HEK293 (cell line): Measurements from ENCODE around the gene KRT6A.

Experiments
- CTCF ChIA-PET: fragments of 350-600 bp; formaldehyde crosslinking; extraction: SDS; loops from one replicate; lab custom pipeline; 2021; ENCODE audit warnings: antibody characterized with exemption; lab: Yijun Ruan, JAX
- POLR2A ChIA-PET: fragments of 300-600 bp; formaldehyde crosslinking; extraction: SDS; loops from one replicate; lab custom pipeline; 2020; ENCODE audit warnings: antibody characterized with exemption, inconsistent platforms; lab: Yijun Ruan, JAX
- H3K27ac ChIP-seq: fragments of 200-500 bp; sonication (Bioruptor generic); 2 replicates; pipeline ENCODE4 v1.5.1; 2014; ENCODE audit warnings: low read depth, low read length, control low read depth, inconsistent platforms; ENCODE audit errors: extremely low read depth
- H3K36me3 ChIP-seq, 2 experiments: fragments of 200-500 bp in 1 of 2; sonication (Bioruptor generic) in 1 of 2; 1 replicate in 1 of 2; 2 replicates in 1 of 2; pipeline ENCODE4 v1.5.1; 2014 to 2017; ENCODE audit warnings: inconsistent platforms in 2 of 2, low read length in 2 of 2; ENCODE audit not compliant: control insufficient read depth in 2 of 2, insufficient read depth in 1 of 2
- H3K4me1 ChIP-seq: fragments of 200-500 bp; sonication (Bioruptor generic); 2 replicates; pipeline ENCODE4 v1.5.1; 2014; ENCODE audit warnings: mild to moderate bottlenecking, low read length, inconsistent platforms; ENCODE audit not compliant: control insufficient read depth, insufficient read depth
- H3K4me3 ChIP-seq: 2 replicates; pipeline ENCODE4 v1.5.1; 2011; ENCODE audit warnings: low read depth, mild to moderate bottlenecking, control low read depth, low read length, moderate library complexity
- H3K9me3 ChIP-seq: fragments of 200-500 bp; sonication (Bioruptor generic); 2 replicates; pipeline ENCODE4 v1.5.1; 2014; ENCODE audit warnings: low read depth, low read length, inconsistent platforms; ENCODE audit not compliant: control insufficient read depth, insufficient read depth
- AEBP2 ChIP-seq: fragments of 450-650 bp; formaldehyde crosslinking; IDR thresholded peaks from 2 replicates; pipeline ENCODE4 v1.5.1; 2016; ENCODE audit warnings: missing biosample characterization, missing genetic modification characterization, borderline replicate concordance
- GLI4 ChIP-seq: fragments of 450-650 bp; formaldehyde crosslinking; IDR thresholded peaks from 2 replicates; pipeline ENCODE4 v1.5.1; 2016; ENCODE audit warnings: missing biosample characterization, missing genetic modification characterization
- GLIS1 ChIP-seq: fragments of 450-650 bp; formaldehyde crosslinking; IDR thresholded peaks from 2 replicates; pipeline ENCODE4 v1.5.1; 2016; ENCODE audit warnings: missing biosample characterization, missing genetic modification characterization
- HOXD13 ChIP-seq: sonication (generic); formaldehyde crosslinking; IDR thresholded peaks from 2 replicates; pipeline ENCODE4 v1.8.0; 2022; ENCODE audit warnings: missing genetic modification reagents, borderline replicate concordance
- REST ChIP-seq: fragments of 450-650 bp; formaldehyde crosslinking; IDR thresholded peaks from 2 replicates; pipeline ENCODE4 v1.5.1; 2016; ENCODE audit warnings: missing biosample characterization, missing genetic modification characterization
- SP7 ChIP-seq: fragments of 450-650 bp; formaldehyde crosslinking; IDR thresholded peaks from 2 replicates; pipeline ENCODE4 v1.5.1; 2016; ENCODE audit warnings: missing biosample characterization, missing genetic modification characterization
- TRIM28 ChIP-seq: IDR thresholded peaks from 2 replicates; pipeline ENCODE4 v1.6.1; 2011; ENCODE audit warnings: low read length, control low read depth, borderline replicate concordance
- ZBTB48 ChIP-seq: fragments of 450-650 bp; formaldehyde crosslinking; IDR thresholded peaks from 2 replicates; pipeline ENCODE4 v1.5.1; 2016; ENCODE audit warnings: missing biosample characterization, missing genetic modification characterization
- ZBTB49 ChIP-seq: fragments of 450-650 bp; formaldehyde crosslinking; IDR thresholded peaks from 2 replicates; pipeline ENCODE4 v1.5.1; 2016; ENCODE audit warnings: missing biosample characterization, missing genetic modification characterization, low read depth
- ZBTB7A ChIP-seq: fragments of 450-650 bp; formaldehyde crosslinking; IDR thresholded peaks from 2 replicates; pipeline ENCODE4 v1.5.1; 2016; ENCODE audit warnings: low read depth, missing biosample characterization, missing genetic modification characterization
- ZNF10 ChIP-seq: fragments of 450-650 bp; formaldehyde crosslinking; IDR thresholded peaks from 2 replicates; pipeline ENCODE4 v1.5.1; 2017; ENCODE audit warnings: missing biosample characterization, missing genetic modification characterization
- ZNF239 ChIP-seq: fragments of 450-650 bp; formaldehyde crosslinking; IDR thresholded peaks from 2 replicates; pipeline ENCODE4 v1.5.1; 2016; ENCODE audit warnings: missing biosample characterization, missing genetic modification characterization
- ZNF350 ChIP-seq: fragments of 450-650 bp; formaldehyde crosslinking; IDR thresholded peaks from 2 replicates; pipeline ENCODE4 v1.5.0; 2017; ENCODE audit warnings: missing biosample characterization, mild to moderate bottlenecking, missing genetic modification characterization
- ZNF391 ChIP-seq: fragments of 450-650 bp; formaldehyde crosslinking; IDR thresholded peaks from 2 replicates; pipeline ENCODE4 v1.5.1; 2016; ENCODE audit warnings: low read depth, missing biosample characterization, missing genetic modification characterization, borderline replicate concordance
- ZNF423 ChIP-seq: fragments of 450-650 bp; formaldehyde crosslinking; IDR thresholded peaks from 2 replicates; pipeline ENCODE4 v1.5.1; 2016; ENCODE audit warnings: missing biosample characterization, missing genetic modification characterization
- ZNF514 ChIP-seq: fragments of 450-650 bp; formaldehyde crosslinking; IDR thresholded peaks from 2 replicates; pipeline ENCODE4 v1.5.1; 2016; ENCODE audit warnings: missing biosample characterization, missing genetic modification characterization
- ZNF548 ChIP-seq: fragments of 450-650 bp; formaldehyde crosslinking; IDR thresholded peaks from 2 replicates; pipeline ENCODE4 v1.5.1; 2016; ENCODE audit warnings: missing biosample characterization, missing genetic modification characterization
- ZNF621 ChIP-seq: fragments of 450-650 bp; formaldehyde crosslinking; IDR thresholded peaks from 2 replicates; pipeline ENCODE4 v1.5.1; 2017; ENCODE audit warnings: missing biosample characterization, missing genetic modification characterization
- ZNF645 ChIP-seq: fragments of 450-650 bp; formaldehyde crosslinking; IDR thresholded peaks from 2 replicates; pipeline ENCODE4; 2016; ENCODE audit warnings: missing biosample characterization, missing genetic modification characterization
- ZNF776 ChIP-seq: fragments of 450-650 bp; formaldehyde crosslinking; IDR thresholded peaks from 2 replicates; pipeline ENCODE4 v1.5.0; 2017; ENCODE audit warnings: missing biosample characterization, missing genetic modification characterization, borderline replicate concordance
- ZSCAN16 ChIP-seq: fragments of 450-650 bp; formaldehyde crosslinking; IDR thresholded peaks from 2 replicates; pipeline ENCODE4 v1.5.1; 2016; ENCODE audit warnings: missing biosample characterization, missing genetic modification characterization
- ZSCAN4 ChIP-seq: fragments of 450-650 bp; formaldehyde crosslinking; IDR thresholded peaks from 2 replicates; pipeline ENCODE4 v1.5.1; 2017; ENCODE audit warnings: missing biosample characterization, missing genetic modification characterization
- TF ChIP-seq, protein P1 (sequence below): fragments of 450-650 bp; formaldehyde crosslinking; IDR thresholded peaks from 2 replicates; pipeline ENCODE4 v1.5.1; 2017; ENCODE audit warnings: missing biosample characterization, missing genetic modification characterization

The KRT6A gene

GRCh38 chr12:52513736-52514135 lies 20.7 kb upstream of the KRT6A start:
- CTCF ChIA-PET: no interaction called here

GRCh38 chr12:52508211-52508610 lies 15.2 kb upstream of the KRT6A start:
- CTCF ChIA-PET: interaction anchor here (0.6 to 1.9 kb wide), 12 partner anchors 8 to 113 kb away, joined by 3 to 14 read pairs (median 3); partner anchors contain the start of gene KRT5
- Histone ChIP-seq H3K9me3 (peaks cover 2% of the 10 kb centered on the region; the same call in 1 of the 2 replicates), H3K4me1 (no peaks in the 10 kb centered on the region), H3K27ac (no peak overlapping the region), H3K4me3 (no peak overlapping the region), H3K36me3 (no peaks in the 10 kb centered on the region)
- POLR2A ChIA-PET: no interaction called here
- no peak for TF ChIP-seq ZNF621 (tag by site-specific recombination)
- TF ChIP-seq SP7 (tag by site-specific recombination): no peak
- no peak for TF ChIP-seq HOXD13 (CRISPR knock-in tag)
- no peak for TF ChIP-seq ZNF514 (tag by site-specific recombination)
- no peak for TF ChIP-seq ZNF548 (tag by site-specific recombination)
- no peak for TF ChIP-seq ZNF10 (tag by site-specific recombination)
- TF ChIP-seq ZBTB49 (tag by site-specific recombination): no peak
- TF ChIP-seq ZSCAN16: no peak
- TF ChIP-seq ZBTB48 (tag by site-specific recombination): no peak
- TF ChIP-seq ZNF776 (tag by site-specific recombination): no peak
- no peak for TF ChIP-seq REST (tag by site-specific recombination)

More at GRCh38 chr12:52513736-52514135, 20.7 kb upstream of the KRT6A start:
- TF ChIP-seq GLI4 (tag by site-specific recombination): no peak
- no peak for TF ChIP-seq GLIS1
- no peak for TF ChIP-seq TRIM28
- TF ChIP-seq ZNF645: no peak
- no peak for TF ChIP-seq ZSCAN4 (tag by site-specific recombination)
- no peak for TF ChIP-seq ZNF391 (tag by site-specific recombination)
- TF ChIP-seq, protein P1, sequence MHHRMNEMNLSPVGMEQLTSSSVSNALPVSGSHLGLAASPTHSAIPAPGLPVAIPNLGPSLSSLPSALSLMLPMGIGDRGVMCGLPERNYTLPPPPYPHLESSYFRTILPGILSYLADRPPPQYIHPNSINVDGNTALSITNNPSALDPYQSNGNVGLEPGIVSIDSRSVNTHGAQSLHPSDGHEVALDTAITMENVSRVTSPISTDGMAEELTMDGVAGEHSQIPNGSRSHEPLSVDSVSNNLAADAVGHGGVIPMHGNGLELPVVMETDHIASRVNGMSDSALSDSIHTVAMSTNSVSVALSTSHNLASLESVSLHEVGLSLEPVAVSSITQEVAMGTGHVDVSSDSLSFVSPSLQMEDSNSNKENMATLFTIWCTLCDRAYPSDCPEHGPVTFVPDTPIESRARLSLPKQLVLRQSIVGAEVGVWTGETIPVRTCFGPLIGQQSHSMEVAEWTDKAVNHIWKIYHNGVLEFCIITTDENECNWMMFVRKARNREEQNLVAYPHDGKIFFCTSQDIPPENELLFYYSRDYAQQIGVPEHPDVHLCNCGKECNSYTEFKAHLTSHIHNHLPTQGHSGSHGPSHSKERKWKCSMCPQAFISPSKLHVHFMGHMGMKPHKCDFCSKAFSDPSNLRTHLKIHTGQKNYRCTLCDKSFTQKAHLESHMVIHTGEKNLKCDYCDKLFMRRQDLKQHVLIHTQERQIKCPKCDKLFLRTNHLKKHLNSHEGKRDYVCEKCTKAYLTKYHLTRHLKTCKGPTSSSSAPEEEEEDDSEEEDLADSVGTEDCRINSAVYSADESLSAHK (tag by site-specific recombination): no peak
- TF ChIP-seq AEBP2 (tag by site-specific recombination): no peak
- no peak for TF ChIP-seq ZNF350 (tag by site-specific recombination)
- no peak for TF ChIP-seq ZNF239
- no peak for TF ChIP-seq ZBTB7A (tag by site-specific recombination)
- no peak for TF ChIP-seq ZNF423 (tag by site-specific recombination)
- H3K4me3 ChIP-seq: no peak overlapping the region
- POLR2A ChIA-PET: no interaction called here
- peaks cover 2% of the 10 kb centered on the region; the same call in 1 of the 2 replicates for H3K9me3 ChIP-seq
- no peak overlapping the region for H3K27ac ChIP-seq
- no peaks in the 10 kb centered on the region for H3K4me1 ChIP-seq
- H3K36me3 ChIP-seq: no peaks in the 10 kb centered on the region
